ENCODE results near the gene RAF1.

DNA sequence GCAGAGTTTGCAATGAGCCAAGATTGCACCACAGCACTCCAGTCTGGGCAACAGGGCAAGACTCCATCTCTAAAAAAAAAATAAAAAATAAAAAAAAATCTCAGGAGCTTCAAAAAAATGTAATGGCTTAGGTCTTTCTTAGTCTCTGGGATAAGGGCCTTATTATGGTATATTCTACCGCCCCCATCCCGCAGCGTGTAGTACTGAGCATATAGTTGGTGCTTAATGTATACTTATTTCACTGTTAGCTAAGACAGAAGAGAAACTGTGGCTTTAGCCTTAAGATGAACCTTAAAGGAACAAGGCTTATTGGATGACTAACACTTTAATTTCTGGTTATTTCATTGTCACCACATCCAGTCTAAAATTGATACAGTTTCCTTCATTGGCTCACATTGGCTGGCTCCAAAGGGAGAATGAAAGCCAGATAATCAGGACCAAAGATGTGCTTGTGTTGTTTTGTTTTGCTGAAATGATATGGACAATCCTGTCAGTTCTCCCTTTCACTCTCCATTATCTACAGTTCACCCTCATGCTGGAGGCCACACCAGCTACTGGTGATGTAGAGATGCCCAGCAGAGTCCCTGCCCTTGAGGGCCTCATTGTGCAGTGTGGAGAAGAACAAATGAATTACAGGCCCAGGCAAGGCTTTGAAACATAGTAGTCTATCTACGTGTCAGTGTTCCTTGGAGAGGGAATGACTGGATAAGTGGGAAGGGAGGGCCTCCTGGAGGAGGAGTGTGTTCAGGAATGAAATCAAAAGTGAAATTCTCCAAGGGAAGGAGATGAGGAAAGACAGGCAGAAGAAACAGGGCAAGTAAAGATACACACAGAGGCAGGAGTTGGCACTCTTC, 17.4 kb upstream of the RAF1 start:
- TF ChIP-seq, protein P1, sequence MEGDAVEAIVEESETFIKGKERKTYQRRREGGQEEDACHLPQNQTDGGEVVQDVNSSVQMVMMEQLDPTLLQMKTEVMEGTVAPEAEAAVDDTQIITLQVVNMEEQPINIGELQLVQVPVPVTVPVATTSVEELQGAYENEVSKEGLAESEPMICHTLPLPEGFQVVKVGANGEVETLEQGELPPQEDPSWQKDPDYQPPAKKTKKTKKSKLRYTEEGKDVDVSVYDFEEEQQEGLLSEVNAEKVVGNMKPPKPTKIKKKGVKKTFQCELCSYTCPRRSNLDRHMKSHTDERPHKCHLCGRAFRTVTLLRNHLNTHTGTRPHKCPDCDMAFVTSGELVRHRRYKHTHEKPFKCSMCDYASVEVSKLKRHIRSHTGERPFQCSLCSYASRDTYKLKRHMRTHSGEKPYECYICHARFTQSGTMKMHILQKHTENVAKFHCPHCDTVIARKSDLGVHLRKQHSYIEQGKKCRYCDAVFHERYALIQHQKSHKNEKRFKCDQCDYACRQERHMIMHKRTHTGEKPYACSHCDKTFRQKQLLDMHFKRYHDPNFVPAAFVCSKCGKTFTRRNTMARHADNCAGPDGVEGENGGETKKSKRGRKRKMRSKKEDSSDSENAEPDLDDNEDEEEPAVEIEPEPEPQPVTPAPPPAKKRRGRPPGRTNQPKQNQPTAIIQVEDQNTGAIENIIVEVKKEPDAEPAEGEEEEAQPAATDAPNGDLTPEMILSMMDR (IDR thresholded peaks at IDR 0.05; ENCODE audit: insufficient read depth, low read length, poor library complexity, severe bottlenecking) = no peak
- no peak for TF ChIP-seq EZH2phosphoT487 (conservative IDR thresholded peaks at IDR 0.05; ENCODE audit: low read length)

Data from SU-DHL-6 (cell line).